Thyroid gland (tissue), 4 donors: ENCODE measurements around the gene PRLHR.

Experiments
- CTCF ChIP-seq, 6 experiments: fragments of 200-600 bp in 3 of 6; fragments of 450-650 bp in 3 of 6; sonication (generic) in 3 of 6; IDR thresholded peaks; one replicate each; pipeline ENCODE4 v1.5.1; 2016 to 2019; ENCODE audit warnings: antibody characterized with exemption in 6 of 6, mild to moderate bottlenecking in 2 of 6, inconsistent platforms in 1 of 6, moderate library complexity in 1 of 6
- POLR2A ChIP-seq, 2 donors: fragments of 450-650 bp; IDR thresholded peaks; one replicate each; pipeline ENCODE4 v1.6.1; 2017; ENCODE audit warnings: antibody characterized with exemption in 2 of 2, mild to moderate bottlenecking in 2 of 2, moderate library complexity in 1 of 2

- TF ChIP-seq POLR2A (IDR thresholded peaks at IDR 0.05) (no peak), CTCF (IDR thresholded peaks at IDR 0.05) (no peak)
Measured at GRCh38 chr10:118592675-118593330, 2.6 kb downstream of the PRLHR start.
